Stimulated activated CD4-positive, alpha-beta T cell treated with anti-CD3 and anti-CD28 coated beads, TNF-alpha, amount 100 ng/mL, for 1 hour (primary cell): ENCODE results near the gene FAM81A.

Experiments used
- DNase-seq, 3 donors: peaks; one replicate each; pipeline ENCODE4 v3.0.0-alpha.2; 2020; ENCODE audit warnings: low read depth in 3 of 3, low spot score in 1 of 3

FAM81A gene

GRCh38 chr15:59571606-59572005, 133.6 kb downstream of the FAM81A start:
- no peak for DNase-seq
